Keratinocyte (primary cell): Measurements from ENCODE around the gene TRAF1. TPM values are rescaled to one million over a fixed set of nuclear protein-coding genes. Genes with fewer than 3 reads are reported as not detected.

Experiments used
- DNase-seq: peaks from one replicate; pipeline ENCODE4 v3.0.0-alpha.2; 2011; ENCODE audit warnings: low read depth, missing footprints, low spot score
- FAIRE-seq: peaks from 2 replicates; lab custom pipeline; 2011; peaks lifted over from hg19 to GRCh38; lab: Jason Lieb, UNC
- H2AFZ ChIP-seq: 2 replicates; pipeline ENCODE4 v1.6.0; 2012; ENCODE audit warnings: low read length, control low read depth, inconsistent platforms; ENCODE audit not compliant: control insufficient read depth
- H3K27ac ChIP-seq: 2 replicates; pipeline ENCODE4 v1.5.1; 2011; ENCODE audit warnings: low read length; ENCODE audit not compliant: control insufficient read depth, insufficient read depth
- H3K27me3 ChIP-seq: 3 replicates; pipeline ENCODE4 v1.6.0; 2011; ENCODE audit warnings: low read length; ENCODE audit not compliant: control insufficient read depth, insufficient read depth; ENCODE audit errors: extremely low read depth
- H3K36me3 ChIP-seq, 2 experiments: 2 replicates in 1 of 2; 3 replicates in 1 of 2; pipeline ENCODE4 v1.5.1; 2011; ENCODE audit warnings: low read length in 2 of 2, mild to moderate bottlenecking in 1 of 2; ENCODE audit not compliant: control insufficient read depth in 2 of 2, insufficient read depth in 2 of 2; ENCODE audit errors: extremely low read depth in 1 of 2
- H3K4me1 ChIP-seq: 3 replicates; pipeline ENCODE4 v1.5.1; 2011; ENCODE audit warnings: low read length; ENCODE audit not compliant: control insufficient read depth, insufficient read depth; ENCODE audit errors: extremely low read depth
- H3K4me2 ChIP-seq: 3 replicates; pipeline ENCODE4 v1.6.0; 2011; ENCODE audit warnings: low read depth, low read length; ENCODE audit not compliant: control insufficient read depth, insufficient read depth; ENCODE audit errors: extremely low read depth
- H3K4me3 ChIP-seq, 3 experiments: fragments of 200-600 bp in 1 of 3; sonication (generic) in 1 of 3; 2 replicates in 2 of 3; 3 replicates in 1 of 3; pipeline ENCODE4 v1.5.1; 2011 to 2016; ENCODE audit warnings: low read length in 3 of 3, mild to moderate bottlenecking in 3 of 3, control low read depth in 2 of 3, inconsistent platforms in 1 of 3, low read depth in 1 of 3, mixed read lengths in 1 of 3, mixed run types in 1 of 3, moderate library complexity in 1 of 3; ENCODE audit not compliant: control insufficient read depth in 2 of 3, insufficient read depth in 2 of 3; ENCODE audit errors: extremely low read depth in 1 of 3
- H3K79me2 ChIP-seq: 2 replicates; pipeline ENCODE4 v1.6.0; 2012; ENCODE audit warnings: low read length; ENCODE audit not compliant: control insufficient read depth, insufficient read depth
- H3K9ac ChIP-seq: 3 replicates; pipeline ENCODE4 v1.6.0; 2011; ENCODE audit warnings: low read length; ENCODE audit not compliant: control insufficient read depth, insufficient read depth; ENCODE audit errors: extremely low read depth
- H3K9me1 ChIP-seq: 3 replicates; pipeline ENCODE4 v1.6.0; 2011; ENCODE audit warnings: low read length; ENCODE audit not compliant: control insufficient read depth, insufficient read depth; ENCODE audit errors: extremely low read depth
- H3K9me3 ChIP-seq: 2 replicates; pipeline ENCODE4 v1.5.1; 2012; ENCODE audit warnings: low read depth, low read length; ENCODE audit not compliant: control insufficient read depth
- H4K20me1 ChIP-seq: 3 replicates; pipeline ENCODE4 v1.6.0; 2011; ENCODE audit warnings: low read length; ENCODE audit not compliant: control insufficient read depth, insufficient read depth; ENCODE audit errors: extremely low read depth
- CTCF ChIP-seq, 3 experiments: IDR thresholded peaks in 1 of 3; conservative IDR thresholded peaks in 1 of 3; optimal IDR thresholded peaks in 1 of 3; 2 replicates in 2 of 3; 3 replicates in 1 of 3; pipeline versions ENCODE3 to v1.5.1; 2011; ENCODE audit warnings: low read length in 3 of 3, mild to moderate bottlenecking in 3 of 3, moderate library complexity in 2 of 3, control low read depth in 1 of 3, inconsistent platforms in 1 of 3; ENCODE audit not compliant: insufficient read depth in 2 of 3; ENCODE audit errors: extremely low read depth in 1 of 3
- EZH2 ChIP-seq: IDR thresholded peaks from one replicate; pipeline ENCODE4 v1.6.1; 2012; ENCODE audit warnings: inconsistent platforms, mild to moderate bottlenecking, low read length, moderate library complexity
- dilution Hi-C: fragments of 300-500 bp; cut with MboI; formaldehyde crosslinking; loops from one replicate; pipeline ENCODE4 v1.7.0; 2020; ENCODE audit warnings: low sequenced_read_pairs; ENCODE audit not compliant: extremely low pct_ligation_motif_present
- polyA plus RNA-seq, 5 experiments: library from polyadenylated mRNA; depleted of rRNA in 3 of 5; stranded (reverse) in 3 of 5; stranded (forward) in 1 of 5; unstranded in 1 of 5; fragments of >200 nt; gene quantifications; 1 replicate in 1 of 5; 2 replicates in 3 of 5; 3 replicates in 1 of 5; pipeline versions ENCODE4 v1.2.1 to v1.2.3, GENCODE V29; 2011 to 2012; ENCODE audit warnings: missing spikeins in 2 of 5, low read depth in 1 of 5, low replicate concordance in 1 of 5

TRAF1 gene
- polyA plus RNA-seq, 1 donor (not counting 4 experiments of a cell fraction or from before 2014, with no cell fraction given): 1.2 TPM

- no peaks in the 10 kb centered on the region for H3K9me3 ChIP-seq
- H3K27ac ChIP-seq: no peak overlapping the region
- H3K36me3 ChIP-seq: no peaks in the 10 kb centered on the region
- H3K9me1 ChIP-seq: no peaks in the 10 kb centered on the region
- no peak overlapping the region for H3K4me3 ChIP-seq
- TF ChIP-seq CTCF (optimal IDR thresholded peaks at IDR 0.05 in 1 of 3, IDR thresholded peaks at IDR 0.05 in 1 of 3, conservative IDR thresholded peaks at IDR 0.05 in 1 of 3; ENCODE audit: extremely low read depth in 1 of 3, insufficient read depth in 2 of 3, low read length in 3 of 3) (no peak), EZH2 (no peak)
- H3K27me3 ChIP-seq: no peaks in the 10 kb centered on the region
- no peak overlapping the region for H3K4me2 ChIP-seq
- DNase-seq (no peak), FAIRE-seq (no peak)
- no peaks in the 10 kb centered on the region for H3K79me2 ChIP-seq
- H3K4me1 ChIP-seq: no peaks in the 10 kb centered on the region
- H3K9ac ChIP-seq: no peak overlapping the region
- dilution Hi-C loops: no loop called here
- H2AFZ ChIP-seq: no peak overlapping the region
- H4K20me1 ChIP-seq: no peaks in the 10 kb centered on the region
Measured at GRCh38 chr9:120901755-120902568, 24.6 kb downstream of the TRAF1 start.

GRCh38 chr9:120900824-120901223, 25.8 kb downstream of the TRAF1 start:
- Histone ChIP-seq H3K9me3 (no peaks in the 10 kb centered on the region), H3K4me1 (no peaks in the 10 kb centered on the region), H3K9ac (no peak overlapping the region), H4K20me1 (no peaks in the 10 kb centered on the region), H3K27ac (no peak overlapping the region), H3K4me3 (no peak overlapping the region), H2AFZ (no peak overlapping the region), H3K4me2 (no peak overlapping the region), H3K9me1 (no peaks in the 10 kb centered on the region), H3K36me3 (no peaks in the 10 kb centered on the region), H3K27me3 (no peaks in the 10 kb centered on the region), H3K79me2 (no peaks in the 10 kb centered on the region)
- DNase-seq (no peak), FAIRE-seq (no peak)
- dilution Hi-C loops: no loop called here
- TF ChIP-seq EZH2 (no peak), CTCF (optimal IDR thresholded peaks at IDR 0.05 in 1 of 3, IDR thresholded peaks at IDR 0.05 in 1 of 3, conservative IDR thresholded peaks at IDR 0.05 in 1 of 3; ENCODE audit: extremely low read depth in 1 of 3, insufficient read depth in 2 of 3, low read length in 3 of 3) (no peak)
